SH-SY5Y (cell line): ENCODE data around the gene MOSMO.

Source experiments
- GATA2 ChIP-seq: IDR thresholded peaks from 2 replicates; pipeline ENCODE4 v1.6.1; 2011; ENCODE audit warnings: mild to moderate bottlenecking, low read depth, low read length
- GATA3 ChIP-seq: IDR thresholded peaks from 2 replicates; pipeline ENCODE4 v1.6.1; 2011; ENCODE audit warnings: low read depth, mild to moderate bottlenecking, low read length, moderate library complexity

DNA sequence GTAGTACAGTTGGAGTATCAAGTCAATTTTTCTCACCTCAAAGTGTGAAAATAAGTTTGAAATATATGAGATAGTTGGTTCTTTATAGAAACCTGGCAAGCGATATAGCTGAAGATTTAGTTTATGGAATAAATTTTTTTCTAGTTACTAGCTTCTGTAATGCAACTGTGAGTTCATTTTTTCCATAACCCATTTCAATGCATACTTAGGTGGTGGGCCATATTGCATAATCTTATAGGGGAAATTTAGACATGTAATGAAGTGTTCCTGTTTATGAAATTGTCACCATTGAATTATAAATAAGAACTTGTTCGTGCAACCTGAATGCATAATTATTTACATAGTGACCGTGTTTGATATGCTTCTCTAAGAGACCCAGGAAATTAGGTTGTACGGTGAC lies 9.0 kb downstream of the MOSMO start:
- TF ChIP-seq GATA3: no peak
- no peak for TF ChIP-seq GATA2
